ENCODE data around the gene WBP4.
"Not testable (repeated sequence)": the region's sequence is repeated elsewhere in the genome, so short reads cannot be mapped to it uniquely, and the experiment has no call there.

Gene WBP4

DNA sequence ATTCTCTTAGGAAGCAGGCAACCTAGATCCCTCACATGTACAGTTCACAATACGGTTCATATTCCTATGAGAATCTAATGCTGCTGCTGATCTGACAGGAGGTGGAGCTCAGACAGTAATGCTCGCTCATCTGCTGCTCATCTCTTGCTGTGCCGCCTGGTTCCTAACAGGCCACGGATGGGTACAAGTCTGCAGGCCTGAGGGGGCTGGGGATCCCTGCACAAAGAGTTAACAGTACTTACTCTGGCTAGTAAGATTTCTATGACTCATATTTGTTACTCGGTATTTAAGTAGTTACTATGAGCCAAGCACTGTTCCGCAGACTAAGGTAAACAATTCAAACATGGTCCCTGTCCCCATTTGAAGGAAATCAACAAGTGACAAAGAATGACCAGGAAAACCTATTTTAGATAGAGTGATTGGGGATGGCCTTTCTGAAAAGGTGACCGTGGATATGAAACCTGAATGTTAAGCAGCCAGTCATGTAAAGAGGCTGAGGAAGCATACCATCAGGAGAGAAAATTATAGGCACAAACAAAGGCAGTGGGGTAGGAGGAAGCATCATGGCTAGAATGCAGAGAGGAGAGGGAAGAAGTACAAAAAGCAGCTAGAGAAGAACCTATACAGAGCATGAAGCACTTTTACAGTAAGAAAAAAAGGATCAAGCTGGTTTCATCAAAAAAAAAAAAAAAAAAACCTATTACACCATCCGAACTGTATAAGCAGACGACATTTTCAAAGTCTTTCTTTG, 20.6 kb upstream of the WBP4 start:
- H3K4me3 ChIP-seq (ENCODE audit: low read length): no peak overlapping the region
- DNase-seq (ENCODE audit: low read depth, low spot score): no peak

DNA sequence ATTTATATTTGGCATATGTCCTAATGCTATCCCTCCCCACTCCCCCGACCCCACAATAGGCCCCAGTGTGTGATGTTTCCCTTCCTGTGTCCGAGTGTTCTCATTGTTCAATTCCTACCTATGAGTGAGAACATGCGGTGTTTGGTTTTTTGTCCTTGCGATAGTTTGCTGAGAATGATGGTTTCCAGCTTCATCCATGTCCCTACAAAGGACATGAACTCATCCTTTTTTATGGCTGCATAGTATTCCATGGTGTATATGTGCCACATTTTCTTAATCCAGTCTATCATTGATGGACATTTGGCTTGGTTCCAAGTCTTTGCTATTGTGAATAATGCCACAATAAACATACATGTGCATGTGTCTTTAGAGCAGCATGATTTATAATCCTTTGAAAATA, 18.9 kb upstream of the WBP4 start:
- H3K4me3 ChIP-seq (ENCODE audit: low read length); DNase-seq (ENCODE audit: low read depth, low spot score): not testable (repeated sequence)

DNA sequence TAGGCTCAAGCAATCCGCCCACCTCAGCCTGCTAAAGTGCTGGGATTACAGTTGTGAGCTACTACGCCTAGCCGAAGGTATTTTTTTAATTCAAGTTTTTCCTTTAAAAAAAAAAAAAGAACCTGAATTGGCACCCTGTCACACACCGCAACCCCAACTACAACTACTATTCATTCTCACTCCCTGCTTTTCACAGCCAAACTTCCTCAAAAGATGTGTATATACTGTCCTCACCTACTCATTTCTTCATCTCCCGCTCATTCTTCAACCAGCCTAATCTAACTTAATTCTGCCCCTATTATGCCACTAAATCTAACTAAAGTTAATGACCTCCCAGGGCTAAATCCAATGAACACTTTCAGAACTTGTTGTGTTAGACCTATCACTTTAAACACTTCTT, 12.7 kb upstream of the WBP4 start:
- H3K4me3 ChIP-seq (ENCODE audit: low read length): no peak overlapping the region
- DNase-seq (ENCODE audit: low read depth, low spot score): no peak

DNA sequence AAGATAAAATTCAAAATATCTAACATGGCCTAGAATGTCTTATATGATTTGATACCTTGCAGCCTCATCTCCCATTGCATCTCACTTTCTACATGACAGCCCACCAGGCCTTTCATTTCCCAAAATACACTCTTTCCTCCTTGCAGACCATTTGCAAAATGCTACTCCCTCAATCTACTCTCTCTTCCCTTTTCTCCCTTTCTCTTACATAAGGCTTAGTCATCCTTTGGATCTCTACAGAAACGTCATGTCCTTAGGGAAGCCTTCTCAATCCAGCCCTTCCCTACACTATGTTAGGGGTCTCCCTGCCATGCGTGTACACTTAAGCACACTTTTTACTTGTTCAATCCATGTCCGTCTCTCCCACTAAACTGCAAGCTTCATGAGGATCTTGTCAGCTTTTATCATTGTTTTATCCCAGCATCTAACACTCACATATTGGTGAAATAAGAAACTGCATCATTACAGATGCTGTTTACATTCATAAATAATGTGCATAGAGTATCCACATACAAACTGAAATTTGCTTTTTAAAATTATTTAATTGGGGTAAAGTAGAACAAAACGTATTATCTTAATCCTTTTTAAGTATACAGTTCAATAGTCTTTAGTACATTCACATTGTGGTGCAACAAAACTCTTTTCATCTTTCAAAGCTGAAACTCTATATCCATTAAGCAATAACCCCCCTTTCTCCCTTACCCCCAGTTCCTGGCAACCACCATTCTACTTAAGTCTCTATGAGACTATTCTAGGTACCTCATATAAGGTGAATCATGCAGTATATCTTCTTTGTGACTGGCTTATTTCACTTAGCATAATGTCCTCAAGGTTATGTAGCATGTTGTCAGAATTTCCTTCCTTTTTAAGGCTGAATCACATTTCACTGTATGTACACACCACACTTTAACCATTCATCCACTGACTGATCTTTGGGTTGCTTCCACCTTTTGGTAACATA, 11.5 kb upstream of the WBP4 start:
- DNase-seq (ENCODE audit: low read depth, low spot score): no peak
- H3K4me3 ChIP-seq (ENCODE audit: low read length): no peak overlapping the region

DNA sequence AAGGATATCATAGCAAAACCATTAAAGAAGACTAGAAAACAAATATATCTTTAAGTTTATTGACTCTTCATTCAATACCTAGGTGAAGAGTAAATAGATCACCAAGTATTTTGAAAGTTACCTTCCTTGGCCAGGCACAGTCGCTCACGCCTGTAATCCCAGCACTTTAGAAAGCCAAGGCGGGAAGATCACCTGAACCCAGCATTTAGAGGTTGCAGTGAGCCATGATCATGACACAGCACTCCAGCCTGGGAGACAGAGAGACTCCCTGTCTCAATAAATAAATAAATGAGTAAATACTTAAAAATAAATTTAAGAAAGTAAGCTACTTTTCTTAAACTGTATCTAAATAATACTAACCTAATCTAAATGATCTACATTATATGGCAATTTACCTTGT, 8.9 kb upstream of the WBP4 start:
- H3K4me3 ChIP-seq (ENCODE audit: low read length): no peak overlapping the region

DNA sequence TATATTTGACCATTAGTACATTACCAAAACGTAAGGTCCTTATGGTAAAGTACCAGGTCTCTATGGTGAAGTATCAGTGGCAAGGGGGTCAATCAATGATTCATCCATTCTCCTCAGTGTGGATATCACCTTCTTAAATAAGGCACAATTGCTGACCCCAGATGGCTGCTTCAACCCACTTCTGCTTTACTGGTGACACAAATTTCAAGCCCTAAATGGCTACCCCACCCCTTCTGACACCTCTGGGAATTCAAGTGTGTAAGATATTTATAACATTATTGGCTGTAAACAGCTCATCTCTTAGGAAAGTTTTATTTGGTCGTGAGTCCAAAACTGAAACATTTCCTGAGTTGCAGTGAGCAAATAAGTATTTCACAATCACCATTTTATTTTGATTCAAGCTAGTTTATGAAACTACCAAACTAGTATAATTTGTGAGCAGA, 7.9 kb upstream of the WBP4 start:
- H3K4me3 ChIP-seq (ENCODE audit: low read length): no peak overlapping the region
- no peak for DNase-seq (ENCODE audit: low read depth, low spot score)

More for the DNA sequence above, 8.9 kb upstream of the WBP4 start:
- DNase-seq (ENCODE audit: low read depth, low spot score): no peak

DNA sequence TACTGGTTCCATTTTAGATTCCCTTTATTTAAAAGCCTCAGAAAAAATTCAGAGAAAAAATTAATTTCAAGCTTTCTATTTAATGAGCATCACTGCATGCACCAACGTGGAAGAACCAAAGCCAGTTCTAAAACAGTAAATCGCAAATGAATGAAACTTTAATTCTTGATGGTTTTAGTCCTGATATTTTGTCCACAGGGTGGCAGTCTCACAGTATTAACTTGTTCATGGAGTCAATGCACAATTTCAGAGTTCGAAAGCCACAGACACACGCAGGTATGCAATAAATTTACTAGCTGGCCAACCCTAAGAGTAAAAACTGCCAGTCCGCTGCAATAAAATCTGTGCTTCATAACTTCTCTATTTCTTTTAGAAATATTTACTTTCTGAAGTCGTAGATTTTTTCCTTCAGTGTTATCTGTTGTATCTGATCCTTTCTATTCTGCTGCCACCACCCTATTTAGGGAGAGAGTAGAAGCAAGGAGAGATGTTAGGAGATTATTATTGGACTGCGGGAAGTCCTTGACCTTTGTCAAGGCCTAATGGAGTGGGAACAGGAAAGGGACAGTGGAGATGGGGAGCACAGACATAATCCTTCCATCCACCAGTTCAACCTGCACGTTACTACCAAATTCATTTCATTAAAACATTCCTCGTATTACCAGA, 7.0 kb upstream of the WBP4 start:
- DNase-seq (ENCODE audit: low read depth, low spot score): peak; percentile 70
- H3K4me3 ChIP-seq (ENCODE audit: low read length): no peak overlapping the region

DNA sequence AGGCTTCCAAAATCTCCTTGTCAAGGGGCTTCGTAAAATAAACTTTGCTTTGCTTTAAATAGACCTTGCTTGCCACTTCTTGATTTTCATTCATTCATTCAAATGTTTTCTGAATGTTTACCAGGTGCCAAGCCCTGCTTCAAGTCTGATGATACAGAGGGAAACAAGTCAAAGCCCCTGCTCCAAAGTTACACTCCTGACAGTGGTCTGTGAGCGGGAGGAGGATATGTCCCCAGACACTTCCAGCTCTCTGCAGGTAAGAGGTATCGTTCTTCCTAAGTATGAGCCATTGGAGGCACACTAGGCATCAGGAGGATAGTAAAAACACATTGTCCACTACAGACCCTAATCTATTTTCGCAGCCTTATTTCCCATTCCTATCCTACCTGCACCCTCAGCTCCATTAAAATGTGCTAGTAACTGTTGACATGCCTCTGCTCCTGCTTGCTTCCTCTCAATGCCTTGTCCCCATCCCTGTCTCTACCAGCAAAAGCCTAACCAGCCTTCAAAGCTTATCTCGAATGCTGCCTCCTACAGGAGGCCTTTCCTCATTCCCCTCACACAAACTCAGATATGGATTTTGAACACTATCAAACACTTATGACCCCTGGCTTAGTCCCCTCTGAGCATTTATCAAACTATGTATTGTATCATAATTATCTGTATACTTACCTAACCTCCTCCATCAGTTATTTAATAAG, 6.2 kb upstream of the WBP4 start:
- no peak overlapping the region for H3K4me3 ChIP-seq (ENCODE audit: low read length)
- DNase-seq (ENCODE audit: low read depth, low spot score): peak; percentile 54

DNA sequence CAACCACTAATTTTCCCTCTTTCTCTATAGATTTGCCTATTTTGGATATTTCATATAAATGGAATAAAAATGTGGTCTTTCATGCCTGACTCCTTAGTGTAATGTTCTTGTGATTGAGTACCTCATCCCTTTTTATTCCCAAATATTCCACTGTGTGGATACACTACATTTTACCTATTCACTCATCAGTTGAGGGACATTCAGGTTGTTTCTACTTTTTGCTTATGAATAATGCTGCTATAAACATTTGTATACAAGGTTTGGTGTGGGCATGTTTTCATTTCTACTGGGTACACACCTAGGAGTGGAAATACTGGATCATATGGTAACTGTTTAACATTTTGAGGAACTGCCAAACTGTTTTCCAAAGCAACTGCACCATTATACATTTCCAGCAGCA, 5.1 kb upstream of the WBP4 start:
- no peak for DNase-seq (ENCODE audit: low read depth, low spot score)
- H3K4me3 ChIP-seq (ENCODE audit: low read length): no peak overlapping the region

DNA sequence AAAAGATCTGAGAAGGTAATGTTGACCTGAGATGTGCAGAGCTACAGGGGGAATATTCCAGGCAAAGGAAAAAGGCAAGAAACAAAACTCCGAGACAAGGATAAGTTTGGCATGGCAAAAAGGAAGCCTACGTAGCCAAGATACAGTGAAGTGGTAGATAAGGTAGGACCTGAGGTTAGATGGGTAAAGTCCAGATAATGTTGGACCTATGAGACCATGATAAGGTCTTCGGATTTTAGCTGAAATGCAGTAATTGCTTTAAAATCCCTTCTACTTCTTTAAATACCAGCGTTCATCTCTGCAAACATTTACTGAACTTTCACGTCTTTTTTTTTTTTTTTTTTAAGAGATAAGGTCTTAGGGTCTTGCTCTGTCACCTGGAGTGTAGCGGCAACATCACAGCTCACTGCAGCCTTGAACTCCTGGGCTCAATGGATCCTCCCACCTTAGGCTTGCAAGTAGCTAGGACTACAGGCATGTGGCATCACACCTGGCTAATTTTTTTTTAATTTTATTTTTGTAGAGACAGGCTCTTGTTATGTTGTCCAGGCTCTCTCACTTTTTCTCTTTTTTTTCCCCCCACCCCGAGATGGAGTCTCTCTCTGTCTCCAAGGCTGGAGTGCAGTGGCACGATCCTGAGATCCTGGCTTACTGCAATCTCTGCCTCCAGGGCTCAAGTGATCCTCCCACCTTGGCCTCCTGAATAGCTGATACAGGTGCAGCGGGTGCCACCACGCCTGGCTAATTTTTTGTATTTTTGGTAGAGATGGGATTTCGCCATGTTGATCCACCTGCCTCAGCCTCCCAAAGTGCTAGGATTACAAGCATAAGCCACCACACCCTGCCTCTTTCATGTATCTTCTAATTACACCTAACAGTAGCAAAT, 4.2 kb upstream of the WBP4 start:
- DNase-seq (ENCODE audit: low read depth, low spot score): no peak

DNA sequence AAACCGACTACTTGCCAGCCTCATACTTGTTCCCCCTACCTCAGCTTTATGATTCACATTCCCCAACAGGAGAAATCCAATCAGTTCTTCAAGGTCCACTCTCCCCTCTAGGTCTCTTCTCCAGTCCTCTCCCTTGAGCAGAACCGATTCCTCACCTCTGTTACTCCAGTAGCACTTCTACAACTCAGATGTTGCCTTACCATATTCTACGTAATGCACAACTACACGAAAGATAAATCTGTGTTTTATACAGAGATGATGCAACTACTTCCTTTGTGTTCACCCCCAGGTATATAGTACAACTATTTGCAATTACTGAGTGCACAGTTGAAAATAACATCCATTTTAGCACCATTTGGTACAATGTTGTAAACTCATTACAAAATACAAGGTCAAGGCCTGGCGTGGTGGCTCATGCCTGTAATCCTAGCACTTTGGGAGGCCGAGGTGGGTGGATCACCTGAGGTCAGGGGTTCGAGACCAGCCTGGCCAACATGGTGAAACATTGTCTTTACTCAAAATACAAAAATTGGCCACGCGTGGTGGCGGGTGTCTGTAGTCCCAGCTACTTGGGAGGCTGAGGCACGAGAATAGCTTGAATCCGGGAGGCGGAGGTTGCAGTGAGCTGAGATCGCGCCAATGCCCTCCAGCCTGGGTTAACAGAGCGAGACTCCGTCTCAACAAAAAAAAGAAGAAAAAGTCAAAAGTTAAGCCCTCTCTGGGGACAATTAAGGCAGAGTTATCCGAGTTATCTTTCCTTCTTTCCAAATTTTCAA, 2.8 kb upstream of the WBP4 start:
- peak overlapping the region; percentile 81 for H3K4me3 ChIP-seq (ENCODE audit: low read length)
- DNase-seq (ENCODE audit: low read depth, low spot score): no peak

More for the DNA sequence above, 4.2 kb upstream of the WBP4 start:
- no peak overlapping the region for H3K4me3 ChIP-seq (ENCODE audit: low read length)

DNA sequence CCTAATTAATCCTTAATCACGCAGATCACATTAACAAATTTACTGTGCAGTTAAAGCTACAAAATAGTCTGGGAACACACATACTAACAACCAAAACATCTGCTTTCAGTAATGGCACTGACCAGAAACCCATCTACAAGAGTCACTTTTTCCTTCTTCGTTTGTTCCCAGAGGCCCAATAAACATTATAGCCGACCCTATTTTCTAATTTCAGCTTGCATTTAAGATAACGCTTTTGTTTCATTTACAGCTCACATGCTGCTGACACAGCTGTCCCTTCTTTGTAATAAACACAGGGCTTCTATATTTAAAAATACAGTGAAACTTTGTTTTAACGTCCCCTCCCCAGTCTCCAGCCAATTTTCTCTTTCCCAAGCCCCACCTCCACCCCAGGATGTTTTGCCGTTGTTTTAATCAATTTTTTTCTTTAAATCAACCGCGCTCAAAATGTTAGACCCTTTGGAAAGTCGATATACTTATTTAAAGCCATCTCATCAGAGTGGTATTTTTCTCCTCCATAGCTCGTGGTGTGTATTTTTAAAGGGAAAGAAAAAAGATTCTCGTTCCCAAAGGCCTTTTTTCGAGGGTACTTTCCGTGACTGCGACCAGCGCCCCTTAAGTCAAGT, 1.7 kb upstream of the WBP4 start:
- no peak for DNase-seq (ENCODE audit: low read depth, low spot score)
- H3K4me3 ChIP-seq (ENCODE audit: low read length): peak overlapping the region; percentile 81

DNA sequence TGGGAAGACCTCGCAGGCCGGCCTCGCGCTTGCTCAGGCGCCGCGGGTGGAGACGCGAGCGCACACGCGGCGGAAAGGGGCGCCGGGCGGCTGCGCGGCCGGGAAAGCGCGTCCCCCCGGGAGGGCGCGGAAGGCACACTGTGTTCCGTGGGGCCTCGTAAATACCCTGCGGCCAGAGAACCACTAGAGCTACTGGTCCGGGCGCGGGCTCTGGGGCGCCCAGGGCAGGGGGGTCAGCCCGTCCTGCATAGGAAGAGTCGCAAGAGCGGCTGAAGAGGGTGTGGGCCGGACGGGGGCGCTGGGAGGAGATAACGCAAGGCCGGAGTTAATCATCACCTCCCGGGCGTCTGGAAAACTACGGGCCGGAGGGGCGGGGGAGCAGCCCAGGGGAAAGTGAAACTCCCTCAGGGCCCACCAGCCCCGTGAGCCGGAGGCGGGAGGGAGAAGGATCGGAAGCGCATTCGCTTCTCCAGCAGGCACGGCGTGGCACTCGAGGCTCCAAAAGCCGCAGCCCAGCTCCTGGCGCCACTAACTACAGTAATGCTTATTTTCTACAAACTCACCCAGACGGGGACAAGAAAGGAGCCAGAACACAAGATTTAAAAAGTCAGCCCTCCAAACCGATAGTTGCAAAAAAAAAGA, 1.1 kb upstream of the WBP4 start:
- DNase-seq (ENCODE audit: low read depth, low spot score): peak; percentile 71

DNA sequence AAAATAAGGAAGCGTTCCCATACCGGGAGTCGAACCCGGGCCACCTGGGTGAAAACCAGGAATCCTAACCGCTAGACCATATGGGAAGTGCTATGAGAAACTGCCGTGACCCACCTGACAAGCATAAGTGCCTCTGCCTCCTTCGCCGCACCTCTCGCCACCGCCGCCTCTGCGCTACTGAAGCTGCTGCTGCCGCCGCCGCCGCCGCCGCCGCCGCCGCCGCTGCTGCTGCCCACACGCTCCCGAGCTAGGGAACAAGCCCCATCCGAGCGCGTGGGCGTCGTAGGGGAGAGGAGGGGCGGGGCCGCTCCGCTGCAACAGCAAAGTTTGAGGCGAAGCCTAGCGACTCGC, 610 bp upstream of the WBP4 start:
- peak; percentile 77 for DNase-seq (ENCODE audit: low read depth, low spot score)
- peak overlapping the region; percentile 81 for H3K4me3 ChIP-seq (ENCODE audit: low read length)

More for the DNA sequence above, 1.1 kb upstream of the WBP4 start:
- H3K4me3 ChIP-seq (ENCODE audit: low read length): peak overlapping the region; percentile 81

DNA sequence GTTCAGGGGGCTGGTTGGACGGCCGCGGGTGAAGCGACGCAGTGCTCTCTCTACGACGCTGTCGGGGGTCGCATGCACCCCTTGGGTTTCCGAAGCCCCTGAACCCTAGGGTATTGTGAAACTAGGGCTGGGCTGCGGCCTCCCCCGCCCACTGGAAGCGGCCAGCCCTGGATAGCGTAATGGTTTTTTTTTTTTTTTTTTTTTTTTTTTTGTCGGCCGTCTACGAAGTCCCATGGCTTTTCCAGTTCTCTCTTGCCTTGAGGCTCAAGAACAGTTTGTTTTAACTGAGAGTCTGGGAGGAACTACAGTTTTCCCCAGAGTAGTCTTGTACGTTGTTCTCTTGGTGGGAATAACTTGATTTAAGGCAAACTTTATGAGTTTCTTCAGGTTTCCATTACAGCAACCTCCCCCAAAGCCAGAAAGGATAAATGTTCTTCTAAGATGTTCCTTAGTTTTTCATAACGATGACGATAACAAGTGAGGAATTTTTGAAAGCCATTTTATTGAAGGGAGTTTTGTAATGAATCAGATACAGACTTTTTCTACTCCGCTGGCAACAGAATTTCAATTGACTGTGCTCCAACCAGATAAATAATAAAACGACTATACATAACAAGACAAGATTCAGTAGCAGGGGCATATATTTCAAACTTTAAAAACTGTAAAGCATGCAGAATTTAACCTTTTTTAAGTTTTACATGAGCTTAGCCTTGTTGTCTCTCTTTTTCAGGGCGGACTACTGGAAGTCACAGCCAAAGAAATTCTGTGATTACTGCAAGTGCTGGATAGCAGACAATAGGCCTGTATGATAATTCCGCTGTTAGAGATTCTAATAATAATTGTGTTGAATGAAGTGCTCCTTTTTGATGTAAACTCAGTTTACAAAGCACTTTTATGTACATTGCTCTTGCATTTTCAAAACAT, 867 bp downstream of the WBP4 start:
- peak overlapping the region; percentile 81 for H3K4me3 ChIP-seq (ENCODE audit: low read length)
- no peak for DNase-seq (ENCODE audit: low read depth, low spot score)

DNA sequence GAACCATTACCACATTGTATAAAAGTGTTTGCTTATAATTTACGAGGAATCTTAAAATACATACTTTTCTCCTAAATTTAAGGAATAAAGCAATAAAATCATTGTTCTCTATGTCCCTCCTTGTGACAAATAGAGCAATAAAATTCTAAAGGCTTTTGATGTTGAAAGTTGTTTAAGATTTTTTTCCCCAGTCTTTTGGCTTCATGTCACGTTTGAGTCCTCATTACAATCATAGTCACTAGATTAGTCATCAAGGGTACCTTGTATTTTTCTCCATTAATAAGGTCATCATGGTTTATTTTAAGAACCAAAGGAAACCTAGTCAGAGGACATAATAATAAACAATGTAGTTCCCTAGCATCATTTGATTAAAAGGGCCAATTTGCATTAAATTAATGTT, 3.2 kb downstream of the WBP4 start:
- no peak overlapping the region for H3K4me3 ChIP-seq (ENCODE audit: low read length)
- no peak for DNase-seq (ENCODE audit: low read depth, low spot score)

Data from Jurkat, Clone E6-1 (cell line).